ENCODE measurements around the gene FLYWCH1.
"Not testable (repeated sequence)": the region's sequence is repeated elsewhere in the genome, so short reads cannot be mapped to it uniquely, and the experiment has no call there.

The FLYWCH1 gene

GRCh38 chr16:2928151-2928550 lies 16.4 kb downstream of the FLYWCH1 start:
- DNase-seq, result not testable (repeated sequence)

GRCh38 chr16:2928796-2929195 lies 17.1 kb downstream of the FLYWCH1 start:
- no peak for DNase-seq

DNA sequence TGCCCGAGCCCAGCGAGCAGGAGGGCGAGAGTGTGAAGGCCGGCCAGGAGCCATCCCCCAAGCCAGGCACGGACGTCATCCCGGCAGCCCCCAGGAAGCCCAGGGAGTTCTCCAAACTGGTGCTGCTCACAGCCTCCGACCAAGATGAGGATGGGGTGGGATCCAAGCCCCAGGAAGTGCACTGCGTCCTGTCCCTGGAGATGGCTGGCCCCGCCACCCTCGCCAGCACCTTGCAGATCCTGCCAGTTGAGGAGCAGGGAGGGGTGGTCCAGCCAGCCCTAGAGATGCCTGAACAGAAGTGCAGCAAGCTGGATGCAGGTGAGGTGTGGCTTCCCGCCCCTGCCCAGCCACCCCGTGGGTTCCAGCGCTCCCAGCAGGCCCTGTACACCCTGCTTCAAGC lies 18.0 kb downstream of the FLYWCH1 start:
- no peak for DNase-seq

DNA sequence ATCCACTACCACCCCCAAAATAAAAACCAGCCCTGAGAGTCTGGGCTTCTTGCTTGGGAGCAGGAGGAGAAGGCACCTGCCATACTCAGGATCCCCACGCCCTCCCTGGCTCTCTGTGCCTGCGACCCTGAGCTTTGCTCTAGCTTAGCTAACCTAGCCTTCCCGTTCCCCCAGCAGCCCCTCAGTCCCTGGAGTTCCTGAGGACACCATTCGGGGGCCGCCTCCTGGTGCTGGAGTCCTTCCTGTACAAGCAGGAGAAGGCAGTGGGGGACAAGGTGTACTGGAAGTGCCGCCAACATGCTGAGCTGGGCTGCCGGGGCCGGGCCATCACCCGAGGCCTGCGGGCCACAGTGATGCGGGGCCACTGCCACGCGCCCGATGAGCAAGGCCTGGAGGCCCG lies 18.5 kb downstream of the FLYWCH1 start:
- no peak for DNase-seq

GRCh38 chr16:2931231-2931914 lies 19.6 kb downstream of the FLYWCH1 start:
- DNase-seq, result not testable (repeated sequence)

- DNase-seq, result no peak
Observed at GRCh38 chr16:2933136-2933535, 21.4 kb downstream of the FLYWCH1 start.

DNA sequence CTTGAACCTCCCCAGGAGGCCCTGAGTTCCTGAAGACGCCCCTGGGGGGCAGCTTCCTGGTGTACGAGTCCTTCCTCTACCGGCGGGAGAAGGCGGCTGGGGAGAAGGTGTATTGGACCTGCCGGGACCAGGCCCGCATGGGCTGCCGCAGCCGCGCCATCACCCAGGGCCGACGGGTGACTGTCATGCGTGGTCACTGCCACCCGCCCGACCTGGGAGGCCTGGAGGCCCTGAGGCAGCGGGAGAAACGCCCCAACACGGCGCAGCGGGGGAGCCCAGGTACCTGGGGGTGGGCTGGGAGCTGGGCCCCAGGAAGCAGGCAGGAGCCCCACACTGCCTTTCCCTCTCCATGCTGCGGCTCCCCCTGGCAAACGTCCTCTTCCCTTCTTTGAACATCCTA lies 22.0 kb downstream of the FLYWCH1 start:
- DNase-seq, result no peak

DNA sequence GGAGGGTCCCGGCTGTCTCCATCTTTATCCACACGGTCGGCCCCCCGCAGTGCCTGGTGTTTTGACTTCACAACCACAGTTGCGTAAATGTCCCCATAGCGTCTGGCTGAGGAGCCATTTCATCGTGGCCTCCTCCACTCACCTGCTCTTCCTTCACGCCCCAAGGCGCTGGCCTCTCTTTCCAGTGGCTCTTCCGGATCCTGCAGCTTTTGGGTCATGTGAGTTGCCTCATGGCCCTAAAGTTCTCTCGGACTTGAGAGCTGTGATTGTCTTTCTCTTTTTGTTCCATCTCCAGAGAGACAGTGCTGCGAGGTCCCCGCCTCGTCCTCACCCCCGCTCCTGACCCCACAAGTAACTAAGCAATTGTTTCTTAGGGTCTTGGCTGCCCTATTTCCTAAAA lies 22.7 kb downstream of the FLYWCH1 start:
- DNase-seq, result no peak

GRCh38 chr16:2936436-2937011 lies 24.8 kb downstream of the FLYWCH1 start:
- DNase-seq, result no peak

DNA sequence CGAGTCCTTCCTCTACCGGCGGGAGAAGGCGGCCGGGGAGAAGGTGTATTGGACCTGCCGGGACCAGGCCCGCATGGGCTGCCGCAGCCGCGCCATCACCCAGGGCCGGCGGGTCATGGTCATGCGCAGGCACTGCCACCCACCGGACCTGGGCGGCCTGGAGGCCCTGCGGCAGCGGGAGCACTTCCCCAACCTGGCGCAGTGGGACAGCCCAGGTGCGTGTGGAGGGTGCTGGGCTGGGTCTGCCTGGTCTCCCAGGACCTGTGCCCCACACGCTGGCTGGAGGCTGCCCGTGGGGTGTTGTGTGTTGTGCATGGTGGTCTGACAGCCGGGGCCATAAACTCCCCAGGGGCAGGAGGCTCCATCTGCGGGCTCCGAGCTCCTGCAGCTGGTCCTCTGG lies 25.4 kb downstream of the FLYWCH1 start:
- DNase-seq, result no peak

DNA sequence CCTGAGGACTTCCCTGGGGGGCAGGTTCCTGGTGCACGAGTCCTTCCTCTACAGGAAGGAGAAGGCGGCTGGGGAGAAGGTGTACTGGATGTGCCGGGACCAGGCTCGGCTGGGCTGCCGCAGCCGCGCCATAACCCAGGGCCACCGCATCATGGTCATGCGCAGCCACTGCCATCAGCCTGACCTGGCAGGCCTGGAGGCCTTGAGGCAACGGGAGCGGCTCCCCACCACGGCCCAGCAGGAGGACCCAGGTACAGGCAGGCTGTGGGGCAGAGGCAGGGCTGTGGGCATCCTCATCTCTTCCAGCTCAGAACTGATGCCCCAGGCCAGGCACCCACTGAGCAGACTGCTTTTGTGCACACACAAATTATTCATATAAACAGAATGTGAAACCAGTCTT lies 26.5 kb downstream of the FLYWCH1 start:
- no peak for DNase-seq

DNA sequence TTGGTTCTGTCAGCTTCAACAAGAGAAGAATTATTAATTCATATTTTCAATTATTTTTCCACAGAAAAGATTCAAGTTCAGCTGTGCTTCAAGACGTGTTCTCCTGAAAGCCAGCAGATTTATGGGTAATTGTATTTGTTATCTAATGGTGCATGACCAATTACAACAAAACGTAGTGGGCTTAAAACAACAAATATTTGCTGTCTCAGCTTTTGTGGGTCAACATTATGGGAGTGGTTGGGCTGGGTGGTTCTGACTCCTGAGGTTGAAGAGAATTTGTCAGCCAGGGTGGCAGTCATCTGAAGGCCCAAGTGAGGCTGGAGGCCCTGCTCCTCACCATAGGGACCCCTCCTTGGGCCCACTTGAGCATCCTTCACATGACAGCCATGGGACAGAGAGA lies 28.2 kb downstream of the FLYWCH1 start:
- DNase-seq, result no peak

DNA sequence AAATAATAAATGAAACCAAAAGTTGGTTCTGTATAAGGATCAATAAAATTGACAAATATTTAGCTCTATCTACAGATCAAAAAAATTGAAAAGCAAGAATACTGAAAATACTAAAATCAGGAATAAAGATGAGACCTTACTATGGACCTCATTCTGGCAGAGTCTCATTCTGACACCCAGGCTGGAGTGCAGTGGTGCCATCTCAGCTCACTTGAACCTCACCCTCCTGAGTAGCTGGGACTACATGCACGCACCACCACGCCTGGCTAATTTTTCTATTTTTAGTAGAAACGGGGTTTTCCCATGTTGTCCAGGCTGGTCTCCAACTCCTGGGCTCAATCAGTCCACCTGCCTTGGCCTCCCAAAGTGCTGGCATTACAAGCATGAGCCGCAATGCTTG lies 30.3 kb downstream of the FLYWCH1 start:
- no peak for DNase-seq

- DNase-seq, result not testable (repeated sequence)
Observed at GRCh38 chr16:2943716-2944115, 32.0 kb downstream of the FLYWCH1 start.

DNA sequence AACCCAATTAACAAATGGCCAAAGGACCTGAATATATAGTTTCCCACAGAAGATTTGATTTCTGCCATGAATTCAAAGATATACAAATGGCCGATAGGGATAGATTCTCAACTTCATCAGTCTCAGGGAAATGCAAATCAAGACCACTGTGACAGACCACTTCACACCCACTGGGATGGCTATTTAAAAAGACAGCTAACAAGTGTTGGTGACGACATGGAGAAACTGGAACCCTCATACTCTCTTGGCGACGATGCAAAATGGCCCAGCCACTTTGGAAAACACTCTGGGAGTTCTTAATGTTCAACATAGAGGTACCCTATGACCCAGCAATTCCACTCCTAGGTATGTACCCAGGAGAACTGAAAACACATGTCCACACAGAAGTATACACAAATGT lies 34.9 kb downstream of the FLYWCH1 start:
- DNase-seq, result no peak

- no peak for DNase-seq
Observed at GRCh38 chr16:2948807-2949704, 37.3 kb downstream of the FLYWCH1 start.

DNA sequence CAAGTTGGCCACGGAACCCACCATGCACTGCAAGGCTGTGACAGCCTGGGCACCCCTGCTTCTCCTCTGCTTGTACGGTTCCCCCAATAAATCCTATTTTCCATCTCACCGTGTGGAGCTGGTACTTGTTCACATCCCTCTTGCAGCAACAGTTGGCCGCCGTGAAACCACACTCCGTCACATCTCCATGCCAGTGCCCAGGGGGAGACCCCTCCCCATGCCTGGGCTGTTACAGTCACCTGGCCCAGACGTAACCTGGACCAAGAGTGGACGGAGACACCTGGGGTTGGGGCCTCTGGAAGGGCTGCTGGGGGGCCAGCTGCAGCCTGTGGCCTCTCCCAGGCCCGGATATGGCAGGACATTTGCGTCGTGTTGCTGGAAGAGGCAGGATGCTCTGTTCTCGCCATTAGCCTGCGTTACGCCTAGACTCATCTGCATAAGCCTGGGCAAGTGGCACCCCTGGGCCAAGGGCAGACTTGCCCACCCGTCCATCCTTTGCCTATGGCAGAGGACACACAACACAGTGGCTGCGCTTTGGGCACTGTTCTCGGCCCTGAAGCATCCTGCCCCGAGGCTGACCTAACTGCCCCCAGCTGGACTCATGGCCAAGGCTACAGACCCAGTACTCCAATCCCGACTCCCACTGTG lies 38.1 kb downstream of the FLYWCH1 start:
- no peak for DNase-seq

DNA sequence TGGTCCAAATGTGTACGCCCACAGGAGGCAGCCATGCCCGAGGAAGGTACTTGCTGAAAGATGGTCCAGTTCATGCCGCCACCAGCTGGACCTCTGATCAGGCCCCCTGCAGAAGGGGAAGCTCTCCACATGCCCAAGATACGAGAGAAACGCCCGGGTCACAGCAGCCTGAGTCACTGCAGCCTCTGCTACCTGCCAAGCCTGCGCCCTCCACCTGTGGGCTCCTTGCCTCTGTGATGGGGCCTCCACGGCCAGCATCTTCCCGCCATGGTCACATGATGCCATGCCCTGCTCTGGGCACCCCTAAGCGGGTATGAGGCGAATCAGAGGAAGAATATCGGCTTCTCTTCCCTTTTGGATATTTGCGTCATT lies 38.6 kb downstream of the FLYWCH1 start:
- DNase-seq, result no peak

DNA sequence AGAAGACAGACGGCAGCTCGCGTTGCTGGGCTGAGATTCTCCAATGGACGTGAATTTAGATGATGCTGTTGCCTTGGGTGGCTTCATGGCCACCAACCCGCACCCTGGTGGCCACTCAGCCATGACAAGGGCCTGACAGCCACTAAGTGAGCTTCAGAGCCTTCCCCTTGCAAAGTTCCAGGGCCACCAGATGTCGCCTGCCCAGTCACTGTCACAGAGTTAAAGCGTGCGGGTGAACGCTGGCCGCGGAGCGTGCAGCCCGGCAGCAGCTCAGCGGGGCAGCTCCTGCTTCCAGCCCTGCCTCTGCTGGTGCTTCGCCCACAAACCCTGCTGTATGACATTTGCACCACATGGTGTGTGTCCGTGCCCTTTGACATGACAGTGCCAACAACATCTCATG lies 39.0 kb downstream of the FLYWCH1 start:
- DNase-seq, result no peak

GRCh38 chr16:2952679-2953078 lies 40.9 kb downstream of the FLYWCH1 start:
- DNase-seq, result no peak

DNA sequence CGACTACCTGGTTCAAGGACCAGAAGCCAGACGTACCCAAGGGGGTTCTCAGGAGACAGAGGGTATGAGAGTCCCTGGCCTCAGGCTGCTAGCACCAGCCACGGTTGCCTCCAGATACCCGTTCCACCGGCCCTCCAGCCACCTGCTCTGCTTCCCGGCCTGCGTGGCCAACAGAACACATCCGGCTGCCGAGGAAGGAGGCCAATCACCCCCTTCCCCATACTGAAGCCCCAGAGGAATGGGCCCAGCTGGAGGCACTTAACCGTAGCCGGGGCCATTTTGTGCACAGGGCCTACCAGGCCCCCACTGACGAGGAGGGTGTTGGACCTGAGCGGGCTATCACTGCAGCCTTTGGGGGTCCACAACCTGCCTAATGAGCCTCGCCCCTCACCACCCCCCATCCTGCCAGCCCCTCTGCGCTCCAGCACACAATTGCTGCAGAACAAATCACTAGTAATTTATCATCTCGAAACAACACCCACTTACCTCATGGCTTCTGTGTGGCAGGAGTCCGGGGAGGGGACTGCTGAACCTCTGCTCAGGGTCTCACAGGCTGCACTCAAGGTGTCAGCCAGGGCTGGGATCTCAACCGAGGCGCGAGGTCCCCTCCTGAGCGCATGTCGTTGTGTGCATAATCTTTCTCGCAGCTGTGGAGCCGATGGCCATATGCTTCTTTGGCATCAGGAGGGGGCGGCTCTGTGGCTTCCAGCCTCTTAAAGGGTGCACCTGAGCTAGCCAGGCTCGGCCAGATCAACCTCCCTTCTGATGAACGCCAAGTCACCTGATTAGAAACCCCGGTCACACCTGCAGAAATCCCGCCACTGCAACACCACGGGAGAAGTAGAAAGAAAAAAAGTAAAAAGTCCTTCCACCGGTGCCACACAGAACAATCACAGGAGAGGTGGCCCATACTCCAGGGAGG lies 42.2 kb downstream of the FLYWCH1 start:
- DNase-seq, result no peak

GRCh38 chr16:2954656-2955381 lies 43.1 kb downstream of the FLYWCH1 start:
- DNase-seq, result no peak

Data from CD4-positive, alpha-beta T cell treated with Interleukin-4 for 1 hour (primary cell).